ENCODE results near the gene CAPZB. TPM values are rescaled to one million over a fixed set of nuclear protein-coding genes. Genes with fewer than 3 reads are reported as not detected.

CAPZB gene
- total and polyA plus RNA-seq, 12 donors: 99.7 to 386 (median 164) TPM

GRCh38 chr1:19405761-19406487 lies 79.4 kb downstream of the CAPZB start:
- Histone ChIP-seq H3K4me1 (replicated peaks in 1 of 2) (peaks cover 4 to 28% of the 10 kb centered on the region in 2 donors), H3K27me3 (no peaks in the 10 kb centered on the region), H3K27ac (peak overlapping the region in 1 of 5 donors; percentile 49), H3K36me3 (replicated peaks in 1 of 2) (no peaks in the 10 kb centered on the region), H3K4me3 (no peak overlapping the region), H3K9me3 (replicated peaks in 1 of 3) (no peaks in the 10 kb centered on the region)
- WGBS, 4 donors: 77 to 87% (median 81%) methylated on average over 18 to 22 of the region's 22 CpGs
- TF ChIP-seq CTCF (IDR thresholded peaks at IDR 0.05) (no peak), POLR2A (IDR thresholded peaks at IDR 0.05) (no peak)
- no peak for DNase-seq
- intact Hi-C loops (cut with DNase I): no loop called here

GRCh38 chr1:19405195-19405760 lies 80.1 kb downstream of the CAPZB start:
- Histone ChIP-seq H3K36me3 (replicated peaks in 1 of 2) (no peaks in the 10 kb centered on the region), H3K9me3 (replicated peaks in 1 of 3) (no peaks in the 10 kb centered on the region), H3K4me3 (no peak overlapping the region), H3K4me1 (replicated peaks in 1 of 2) (peaks cover 4 to 28% of the 10 kb centered on the region in 2 donors), H3K27me3 (no peaks in the 10 kb centered on the region), H3K27ac (peak overlapping the region in 1 of 5 donors; percentile 49)
- no peak for DNase-seq
- intact Hi-C loops (cut with DNase I): no loop called here
- no peak for TF ChIP-seq POLR2A (IDR thresholded peaks at IDR 0.05)
- peak in 2 of 6 experiments; percentile 15 to 20 for TF ChIP-seq CTCF (IDR thresholded peaks at IDR 0.05)
- 71 to 83% (median 79%) methylated on average over 8 to 10 of the region's 10 CpGs for WGBS, 4 donors

- no peak for DNase-seq
- Histone ChIP-seq H3K27ac (peak overlapping the region in 1 of 5 donors; percentile 49), H3K27me3 (no peaks in the 10 kb centered on the region), H3K4me1 (replicated peaks in 1 of 2) (peaks cover 4 to 28% of the 10 kb centered on the region in 2 donors), H3K9me3 (replicated peaks in 1 of 3) (no peaks in the 10 kb centered on the region), H3K4me3 (no peak overlapping the region), H3K36me3 (replicated peaks in 1 of 2) (no peaks in the 10 kb centered on the region)
- TF ChIP-seq CTCF (IDR thresholded peaks at IDR 0.05): no peak
- no peak for TF ChIP-seq POLR2A (IDR thresholded peaks at IDR 0.05)
- intact Hi-C loops (cut with DNase I): no loop called here
- 85 to 95% (median 88%) methylated on average over 3 to 5 of the region's 5 CpGs for WGBS, 4 donors
Measured at GRCh38 chr1:19404748-19405147, 80.6 kb downstream of the CAPZB start.

- 92 to 94% (median 93%) methylated on average over 5 of the region's 5 CpGs for WGBS, 4 donors
- Histone ChIP-seq H3K27me3 (no peaks in the 10 kb centered on the region), H3K36me3 (replicated peaks in 1 of 2) (no peaks in the 10 kb centered on the region), H3K4me3 (no peak overlapping the region), H3K4me1 (replicated peaks in 1 of 2) (peaks cover 4 to 24% of the 10 kb centered on the region in 2 donors), H3K27ac (no peak overlapping the region), H3K9me3 (replicated peaks in 1 of 3) (no peaks in the 10 kb centered on the region)
- TF ChIP-seq CTCF (IDR thresholded peaks at IDR 0.05) (no peak), POLR2A (IDR thresholded peaks at IDR 0.05) (no peak)
- no peak for DNase-seq
- intact Hi-C loops (cut with DNase I): no loop called here
Measured at GRCh38 chr1:19403256-19403655, 82.1 kb downstream of the CAPZB start.

Data from adrenal gland (tissue), 12 donors.